Measurements from ENCODE around the gene UST.

DNA sequence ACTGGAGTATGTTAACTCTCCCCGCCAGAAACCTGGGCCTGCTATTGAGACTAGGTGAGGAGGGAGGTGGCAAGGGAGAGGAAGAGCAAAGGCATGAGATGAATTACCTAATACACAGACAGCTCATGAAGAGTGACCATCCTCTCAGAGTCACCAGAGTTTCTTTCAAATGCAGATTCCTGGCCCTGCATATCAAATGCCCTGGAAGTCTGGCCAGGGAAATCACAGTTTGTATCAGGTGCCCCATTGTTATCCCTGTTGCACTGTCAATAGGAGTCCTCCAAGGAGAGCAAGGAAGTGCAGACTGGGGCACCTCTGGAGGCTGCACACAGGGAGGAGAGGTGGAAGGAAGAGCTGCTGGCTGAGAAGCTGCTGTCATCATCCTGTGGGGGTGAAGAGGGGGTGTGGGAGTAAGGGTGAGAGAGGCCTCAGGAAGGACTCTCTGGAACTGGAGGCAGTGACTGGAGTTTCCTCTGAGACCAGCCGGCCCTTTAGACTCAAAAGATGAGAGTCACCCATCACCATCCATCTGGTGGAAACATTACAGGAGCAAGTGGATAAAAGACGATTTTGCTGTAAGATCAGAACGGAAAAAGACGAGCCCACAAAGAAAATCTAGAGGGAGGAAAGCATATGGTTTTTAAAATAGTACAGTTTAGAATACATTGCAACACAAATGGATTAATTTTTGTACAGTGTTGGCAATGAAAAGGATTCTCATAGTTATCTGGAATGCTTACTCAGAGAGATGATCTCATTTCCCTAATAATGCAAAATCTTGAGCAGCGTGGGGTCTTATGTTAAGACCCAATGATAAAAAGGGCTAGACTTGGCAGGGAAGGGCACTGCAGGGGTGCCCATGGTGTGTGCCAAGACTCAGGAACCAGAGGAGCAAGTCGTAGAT lies 268.1 kb downstream of the UST start:
- TF ChIP-seq POLR2A (IDR thresholded peaks at IDR 0.05; ENCODE audit: low read depth, low read length) (no peak), TAF1 (IDR thresholded peaks at IDR 0.05; ENCODE audit: low read depth, low read length) (no peak), POLR2AphosphoS5 (IDR thresholded peaks at IDR 0.05; ENCODE audit: low read depth, low read length) (no peak), PAX5 (IDR thresholded peaks at IDR 0.05; ENCODE audit: insufficient read depth, low read length, severe bottlenecking) (no peak), POU2F2 (IDR thresholded peaks at IDR 0.05; ENCODE audit: low read depth, low read length) (no peak), SPI1 (IDR thresholded peaks at IDR 0.05; ENCODE audit: low read depth, low read length) (no peak)

All from GM12891 (cell line).